NCI-H1436 (cell line): Measurements from ENCODE around the gene UGT1A7.
"Not testable (repeated sequence)": the region's sequence is repeated elsewhere in the genome, so short reads cannot be mapped to it uniquely, and the experiment has no call there.

Experiments used
- DNase-seq: peaks from one replicate; lab custom pipeline; 2025; lab: John Stamatoyannopoulos, UW

UGT1A7 gene

GRCh38 chr2:233712611-233713261, 31.0 kb downstream of the UGT1A7 start, which contains the start of gene UGT1A5:
UGT1A5 (plus strand) TSS chr2:233712907; CDS start chr2:233712992, 85 bp downstream.
- DNase-seq, result no peak

- no peak for DNase-seq
Measured at GRCh38 chr2:233713262-233713615, 31.5 kb downstream of the UGT1A7 start.

DNA sequence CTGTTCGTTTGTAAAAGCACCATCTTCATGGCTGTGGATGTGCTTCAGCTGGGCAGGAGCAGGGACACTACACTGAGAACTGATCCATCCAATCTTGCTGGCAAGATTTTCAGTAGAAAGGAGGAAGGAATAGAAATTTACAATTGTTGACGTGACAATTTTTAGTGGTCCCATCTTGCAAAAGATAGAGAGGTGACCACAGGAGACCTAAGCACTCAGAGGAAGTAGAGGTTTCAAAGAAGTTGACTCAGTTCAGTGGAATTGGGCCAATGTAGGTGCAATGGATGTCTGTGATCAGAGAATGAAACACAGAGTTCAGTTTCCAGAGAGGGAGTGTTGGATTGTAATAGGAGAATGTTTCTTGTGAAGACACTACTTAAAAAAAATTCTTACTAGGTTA, 32.4 kb downstream of the UGT1A7 start:
- DNase-seq, result no peak

DNA sequence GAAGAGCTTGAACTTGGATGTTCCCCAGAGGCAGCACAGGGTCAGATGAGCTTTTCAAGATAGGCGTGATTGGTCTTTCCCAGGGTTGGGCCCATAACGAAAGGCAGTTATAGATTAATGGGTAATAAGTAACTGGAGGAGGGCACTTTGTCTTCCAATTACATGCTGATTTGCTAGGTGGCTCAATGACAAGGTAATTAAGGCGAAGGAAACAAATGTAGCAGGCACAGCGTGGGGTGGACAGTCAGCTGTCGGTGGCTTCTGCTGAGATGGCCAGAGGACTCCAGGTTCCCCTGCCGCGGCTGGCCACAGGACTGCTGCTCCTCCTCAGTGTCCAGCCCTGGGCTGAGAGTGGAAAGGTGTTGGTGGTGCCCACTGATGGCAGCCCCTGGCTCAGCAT, 36.9 kb downstream of the UGT1A7 start, which contains the start of gene UGT1A4:
Gene UGT1A4, plus strand, starts transcription at position 185 of the 400 bp plus-strand sequence. Its CDS starts 85 bp downstream, at position 270.
- DNase-seq, result no peak

DNA sequence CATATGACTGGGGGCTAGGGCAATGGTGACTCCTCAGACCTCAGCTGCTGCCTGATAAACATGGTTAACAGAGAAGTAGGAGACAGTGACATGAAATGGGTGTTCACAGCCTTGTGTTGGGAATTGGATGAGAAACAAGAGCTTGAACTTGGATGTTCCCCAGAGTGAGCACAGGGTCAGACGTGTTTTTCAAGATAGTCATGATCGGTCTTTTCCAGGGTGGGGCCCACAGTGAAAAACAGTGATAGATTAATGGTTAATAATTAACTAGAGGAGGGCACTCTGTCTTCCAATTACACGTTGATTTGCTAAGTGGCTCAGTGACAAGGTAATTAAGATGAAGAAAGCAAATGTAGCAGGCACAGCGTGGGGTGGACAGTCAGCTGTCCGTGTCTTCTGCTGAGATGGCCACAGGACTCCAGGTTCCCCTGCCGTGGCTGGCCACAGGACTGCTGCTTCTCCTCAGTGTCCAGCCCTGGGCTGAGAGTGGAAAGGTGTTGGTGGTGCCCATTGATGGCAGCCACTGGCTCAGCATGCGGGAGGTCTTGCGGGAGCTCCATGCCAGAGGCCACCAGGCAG, 47.1 kb downstream of the UGT1A7 start, which contains the start of gene UGT1A3:
Gene UGT1A3, plus strand, starts transcription at position 320 of the 579 bp plus-strand sequence. Its CDS starts 85 bp downstream, at position 405.
- DNase-seq, result no peak

DNA sequence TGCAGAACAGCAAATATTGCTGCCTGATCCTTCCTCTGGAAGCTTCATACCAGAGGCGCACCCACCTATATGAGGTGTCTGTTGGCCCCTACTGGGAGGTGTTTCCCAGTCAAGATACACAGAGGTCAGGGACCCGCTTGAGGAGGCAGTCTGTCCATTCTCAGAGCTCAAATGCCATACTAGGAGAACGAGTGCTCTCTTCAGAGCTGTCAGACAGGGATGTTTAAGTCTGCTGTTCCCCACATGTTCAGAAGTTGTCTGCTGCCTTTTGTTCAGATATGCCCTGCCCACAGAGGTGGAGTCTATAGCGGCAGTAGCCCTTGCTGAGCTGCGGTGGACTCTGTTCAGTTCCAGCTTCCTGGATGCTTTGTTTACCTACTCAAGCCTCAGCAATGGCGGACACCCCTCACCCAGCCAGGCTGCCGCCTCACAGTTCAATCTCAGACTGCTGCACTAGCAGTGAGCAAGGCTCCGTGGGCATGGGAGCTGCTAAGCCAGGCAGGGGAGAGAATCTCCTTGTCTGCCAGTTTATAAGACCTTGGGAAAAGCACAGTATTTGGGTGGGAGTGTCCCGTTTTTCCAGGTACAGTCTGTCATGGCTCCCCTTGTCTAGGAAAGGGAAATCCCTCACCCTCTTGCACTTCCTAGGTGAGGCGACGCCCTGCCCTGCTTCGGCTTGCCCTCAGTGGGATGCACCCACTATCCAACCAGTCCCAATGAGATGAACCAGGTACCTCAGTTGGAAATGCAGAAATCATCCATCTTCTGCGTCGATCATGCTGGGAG, 55.4 kb downstream of the UGT1A7 start:
- DNase-seq, result not testable (repeated sequence)

GRCh38 chr2:233740870-233741269, 59.2 kb downstream of the UGT1A7 start:
- DNase-seq, result no peak

GRCh38 chr2:233743464-233744259, 62.0 kb downstream of the UGT1A7 start:
- DNase-seq, result no peak

DNA sequence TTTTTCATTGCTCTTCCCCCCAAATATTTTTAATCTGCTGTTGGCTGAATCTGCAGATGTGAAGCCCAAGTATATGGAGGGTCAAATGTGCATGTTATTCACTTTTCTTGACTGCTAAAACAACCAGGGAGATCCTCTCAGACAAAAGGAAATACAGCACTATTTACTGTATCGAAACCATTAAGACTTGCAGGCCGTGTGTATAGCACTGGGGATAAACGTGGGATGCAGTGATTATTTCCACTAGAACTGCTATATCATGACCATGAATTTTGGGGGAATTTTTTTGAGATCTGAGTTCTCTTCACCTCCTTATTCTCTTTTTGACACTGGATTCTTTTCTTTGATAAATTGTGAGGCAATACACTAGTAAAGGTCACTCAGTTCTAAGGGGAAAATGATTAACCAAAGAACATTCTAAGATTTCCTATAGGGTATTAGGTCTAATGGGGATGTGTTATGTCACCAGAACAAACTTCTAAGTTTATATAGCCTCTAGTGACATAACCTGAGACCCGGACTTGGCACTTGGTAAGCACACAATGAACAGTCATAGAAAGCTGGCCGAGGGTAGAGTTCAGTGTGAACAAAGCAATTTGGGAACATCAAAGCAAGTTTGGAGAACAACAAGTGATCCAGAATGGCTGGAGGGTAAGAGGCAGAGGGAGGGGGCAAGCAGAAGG, 63.5 kb downstream of the UGT1A7 start:
- DNase-seq, result no peak

DNA sequence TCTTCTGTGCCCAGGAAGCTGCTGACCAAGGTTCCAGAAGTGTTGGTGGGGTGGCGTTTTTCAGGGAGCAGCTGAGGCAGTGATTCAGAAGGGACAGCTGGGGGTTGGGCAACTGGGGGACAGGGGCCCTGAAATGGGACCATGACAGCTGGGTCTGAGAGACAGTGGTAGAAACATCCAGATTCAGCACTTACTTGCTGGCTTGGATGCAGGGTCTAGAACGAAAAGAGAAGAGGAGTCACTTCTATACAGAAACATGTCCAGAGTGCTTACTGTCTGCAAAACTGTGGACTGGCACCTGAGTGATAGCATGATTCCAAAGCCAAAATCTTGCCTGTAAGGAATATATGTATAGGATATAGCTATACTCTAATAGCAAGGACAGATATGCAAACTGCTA, 64.1 kb downstream of the UGT1A7 start:
- not testable (repeated sequence) for DNase-seq

DNA sequence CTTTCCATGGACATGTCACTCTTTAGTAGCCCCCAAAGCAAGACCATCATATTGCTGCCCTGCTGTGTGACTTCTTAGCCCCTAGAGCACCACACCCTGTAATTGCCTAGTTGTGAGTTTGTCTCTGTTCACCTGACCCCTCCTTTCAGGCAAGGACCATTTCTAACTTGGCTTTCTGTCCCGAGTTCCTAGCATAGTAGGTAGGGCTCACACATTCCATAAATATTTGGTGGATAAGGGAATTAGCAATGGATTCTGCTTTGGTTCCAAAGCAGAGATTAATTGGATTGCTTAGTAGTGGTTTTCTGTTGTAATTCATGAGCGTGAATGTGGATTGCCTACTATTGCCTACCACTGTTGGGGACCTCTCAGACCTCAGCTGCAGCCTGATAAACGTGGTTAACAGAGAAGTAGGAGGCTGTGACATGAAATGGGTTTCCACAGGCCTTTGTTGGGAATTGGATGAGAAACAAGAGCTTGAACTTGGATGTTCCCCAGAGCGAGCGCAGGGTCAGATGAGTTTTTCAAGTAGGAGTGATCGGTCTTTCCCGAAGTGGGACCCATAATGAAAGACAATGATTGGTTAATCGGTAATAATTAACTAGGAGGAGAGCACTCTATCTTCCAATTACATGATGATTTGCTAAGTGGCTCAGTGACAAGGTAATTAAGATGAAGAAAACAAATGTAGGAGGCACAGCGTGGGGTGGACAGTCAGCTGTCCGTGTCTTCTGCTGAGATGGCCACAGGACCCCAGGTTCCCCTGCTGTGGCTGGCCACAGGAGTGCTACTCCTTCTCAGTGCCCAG, 65.0 kb downstream of the UGT1A7 start:
- DNase-seq, result no peak

DNA sequence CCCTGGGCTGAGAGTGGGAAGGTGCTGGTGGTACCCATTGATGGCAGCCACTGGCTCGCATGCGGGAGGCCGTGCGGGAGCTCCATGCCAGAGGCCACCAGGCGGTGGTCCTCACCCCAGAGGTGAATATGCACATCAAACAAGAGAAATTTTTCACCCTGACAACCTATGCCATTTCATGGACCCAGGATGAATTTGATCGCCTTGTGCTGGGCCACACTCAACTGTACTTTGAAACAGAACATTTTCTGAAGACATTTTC, 65.5 kb downstream of the UGT1A7 start:
- no peak for DNase-seq

DNA sequence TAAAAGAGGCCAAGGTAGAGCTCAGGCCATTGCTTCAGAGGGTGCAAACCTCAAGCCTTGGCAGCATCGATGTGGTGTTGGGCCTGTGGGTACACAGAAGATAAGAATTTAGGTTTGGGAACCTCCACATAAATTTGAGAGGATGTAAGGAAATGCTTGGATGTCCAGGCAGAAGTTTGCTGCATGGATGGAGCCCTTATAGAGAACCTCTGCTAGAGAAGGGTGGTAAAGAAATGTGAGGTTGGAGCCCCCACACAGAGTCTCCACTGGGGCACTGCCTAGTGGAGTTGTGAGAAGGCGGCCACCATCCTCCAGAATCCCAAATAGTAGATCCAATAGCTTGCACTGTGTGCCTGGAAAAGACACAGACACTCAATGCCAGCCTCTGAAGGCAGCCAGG, 69.0 kb downstream of the UGT1A7 start:
- DNase-seq, result not testable (repeated sequence)

- DNase-seq, result not testable (repeated sequence)
Measured at GRCh38 chr2:233751212-233752009, 69.7 kb downstream of the UGT1A7 start.

- no peak for DNase-seq
Measured at GRCh38 chr2:233754872-233755611, 73.3 kb downstream of the UGT1A7 start.

GRCh38 chr2:233756429-233757081, 74.9 kb downstream of the UGT1A7 start:
- no peak for DNase-seq

- no peak for DNase-seq
Measured at GRCh38 chr2:233758141-233758540, 76.4 kb downstream of the UGT1A7 start.

DNA sequence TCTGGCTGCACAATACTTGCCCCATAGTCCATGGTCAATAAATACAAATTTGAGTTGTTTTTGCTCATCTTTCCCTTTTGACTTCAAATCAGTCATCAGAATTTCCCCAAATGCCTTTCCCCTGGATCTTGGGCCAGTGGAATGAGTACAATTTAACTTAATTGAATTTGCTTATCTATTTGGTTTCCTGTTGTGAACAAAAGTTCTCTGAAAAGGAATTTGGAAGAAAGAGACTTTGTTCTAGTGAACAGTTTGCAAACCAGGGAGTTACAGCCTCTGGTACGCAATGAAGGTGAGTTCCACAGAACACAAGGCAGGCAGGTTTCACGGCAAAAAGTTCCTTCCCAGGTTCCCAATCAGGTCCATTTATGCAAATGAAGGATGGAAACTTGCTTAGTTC, 77.1 kb downstream of the UGT1A7 start:
- no peak for DNase-seq

- DNase-seq, result no peak
Measured at GRCh38 chr2:233760043-233760442, 78.3 kb downstream of the UGT1A7 start, which contains the start of gene UGT1A1. UGT1A1 (plus strand) TSS chr2:233760270; CDS start chr2:233760288, 18 bp downstream.
